HepG2 (cell line): Measurements from ENCODE around the gene ZNF582. TPM values are rescaled to one million over a fixed set of nuclear protein-coding genes. Genes with fewer than 3 reads are reported as not detected.

Source experiments
- FOXA3 ChIP-seq: IDR thresholded peaks from 2 replicates; pipeline ENCODE4 v1.6.1; 2016; ENCODE audit warnings: missing genetic modification reagents, missing compliant biosample characterization
- SMC3 ChIP-seq: IDR thresholded peaks from 2 replicates; pipeline ENCODE4 v1.6.1; 2011; ENCODE audit warnings: low read length, improper control_type of control experiment
- ZNF205 ChIP-seq: IDR thresholded peaks from 2 replicates; pipeline ENCODE4 v1.6.1; 2018; ENCODE audit warnings: missing biosample characterization, missing genetic modification reagents
- ZNF615 ChIP-seq: sonication (generic); formaldehyde crosslinking; IDR thresholded peaks from 2 replicates; pipeline ENCODE4 v1.5.0; 2020; ENCODE audit warnings: mild to moderate bottlenecking, missing genetic modification reagents, borderline replicate concordance
- ZNF792 ChIP-seq: IDR thresholded peaks from 2 replicates; pipeline ENCODE4 v1.6.1; 2016
- polyA plus RNA-seq, 8 experiments: library from polyadenylated mRNA; depleted of rRNA in 3 of 8; stranded (reverse) in 7 of 8; unstranded in 1 of 8; fragments of >200 nt; fragmentation: Illumina TruSeq in 4 of 8; extraction: Trizol in 4 of 8; gene quantifications; 2 replicates each; pipeline versions ENCODE4 v1.2.1 to v1.2.3, GENCODE V29; 2011 to 2016; ENCODE audit warnings: low read depth in 4 of 8, missing spikeins in 1 of 8, mixed read lengths in 1 of 8; ENCODE audit not compliant: insufficient read depth in 1 of 8
- total RNA-seq, 5 experiments: library from RNA; depleted of rRNA; stranded (reverse); fragments of >200 nt; fragmentation: Illumina TruSeq; extraction: Trizol; gene quantifications; 2 replicates each; pipeline ENCODE4 v1.2.3, GENCODE V29; 2016; ENCODE audit warnings: low read depth in 1 of 5
- TF ChIP-seq, protein P1 (sequence below), 2 experiments: sonication (generic) in 1 of 2; formaldehyde crosslinking in 1 of 2; IDR thresholded peaks; 2 replicates each; pipeline versions ENCODE4 v1.6.1 to v1.9.0; 2014 to 2022; ENCODE audit warnings: antibody characterized with exemption in 1 of 2, borderline replicate concordance in 1 of 2, inconsistent platforms in 1 of 2, low read depth in 1 of 2, missing genetic modification reagents in 1 of 2
- TF ChIP-seq, protein P2 (sequence below): sonication (generic); formaldehyde crosslinking; IDR thresholded peaks from 2 replicates; pipeline ENCODE4 v1.4.0; 2020; ENCODE audit warnings: mild to moderate bottlenecking, missing genetic modification reagents
- TF ChIP-seq, protein P3 (sequence below): sonication (generic); formaldehyde crosslinking; IDR thresholded peaks from 2 replicates; pipeline ENCODE4 v1.8.0; 2022; ENCODE audit warnings: missing genetic modification reagents, mild to moderate bottlenecking, borderline replicate concordance

ZNF582 gene
- total and polyA plus RNA-seq, 2 of the 13 experiments (the other 11 are each of a cell fraction or from before 2014, with no cell fraction given), result 0.83 to 1.6 TPM

DNA sequence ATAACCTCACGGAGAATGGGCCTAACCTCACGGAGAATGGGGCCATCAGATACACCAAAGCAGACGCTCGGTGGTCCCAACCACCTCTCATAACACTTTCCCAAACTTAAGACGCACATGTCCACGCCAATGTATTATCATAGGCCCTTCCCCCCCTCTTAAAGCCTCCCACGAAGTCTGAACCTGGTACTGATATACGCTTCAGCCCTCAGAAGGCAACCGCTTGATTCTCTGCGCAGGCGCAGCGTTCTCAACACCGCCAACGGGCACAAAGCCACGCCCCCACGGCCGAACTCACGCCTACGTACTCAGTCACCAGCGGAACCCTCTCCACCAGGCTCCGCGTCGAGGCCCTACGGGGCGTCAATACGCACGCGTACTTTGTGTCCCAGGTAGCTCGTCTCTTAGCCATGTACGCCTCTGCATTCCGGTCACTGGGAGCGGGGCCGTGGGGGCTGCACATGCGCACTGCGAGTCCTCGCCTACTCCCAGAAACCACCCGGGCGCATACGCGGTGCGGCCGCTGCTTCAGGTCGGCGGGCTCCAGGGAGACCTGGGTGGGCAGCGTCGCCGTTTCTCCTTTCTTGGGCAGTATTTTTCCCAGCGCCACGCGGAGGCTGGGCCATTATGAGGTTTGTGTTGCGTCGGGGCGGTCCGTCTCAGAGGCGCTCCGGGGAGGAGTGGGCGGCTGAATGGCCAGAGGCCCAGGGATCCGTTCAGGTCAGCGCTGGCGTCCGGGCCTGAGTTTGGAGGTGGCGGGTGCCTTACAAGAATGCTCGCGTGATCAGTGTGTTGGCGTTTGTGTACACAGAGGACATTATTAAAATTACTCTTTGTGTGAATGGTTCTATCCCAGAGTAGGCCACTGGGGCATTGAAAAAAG lies 25.3 kb downstream of the ZNF582 start (continued):
- TF ChIP-seq, protein P1, sequence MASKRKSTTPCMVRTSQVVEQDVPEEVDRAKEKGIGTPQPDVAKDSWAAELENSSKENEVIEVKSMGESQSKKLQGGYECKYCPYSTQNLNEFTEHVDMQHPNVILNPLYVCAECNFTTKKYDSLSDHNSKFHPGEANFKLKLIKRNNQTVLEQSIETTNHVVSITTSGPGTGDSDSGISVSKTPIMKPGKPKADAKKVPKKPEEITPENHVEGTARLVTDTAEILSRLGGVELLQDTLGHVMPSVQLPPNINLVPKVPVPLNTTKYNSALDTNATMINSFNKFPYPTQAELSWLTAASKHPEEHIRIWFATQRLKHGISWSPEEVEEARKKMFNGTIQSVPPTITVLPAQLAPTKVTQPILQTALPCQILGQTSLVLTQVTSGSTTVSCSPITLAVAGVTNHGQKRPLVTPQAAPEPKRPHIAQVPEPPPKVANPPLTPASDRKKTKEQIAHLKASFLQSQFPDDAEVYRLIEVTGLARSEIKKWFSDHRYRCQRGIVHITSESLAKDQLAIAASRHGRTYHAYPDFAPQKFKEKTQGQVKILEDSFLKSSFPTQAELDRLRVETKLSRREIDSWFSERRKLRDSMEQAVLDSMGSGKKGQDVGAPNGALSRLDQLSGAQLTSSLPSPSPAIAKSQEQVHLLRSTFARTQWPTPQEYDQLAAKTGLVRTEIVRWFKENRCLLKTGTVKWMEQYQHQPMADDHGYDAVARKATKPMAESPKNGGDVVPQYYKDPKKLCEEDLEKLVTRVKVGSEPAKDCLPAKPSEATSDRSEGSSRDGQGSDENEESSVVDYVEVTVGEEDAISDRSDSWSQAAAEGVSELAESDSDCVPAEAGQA (IDR thresholded peaks at IDR 0.05; ENCODE audit: low read depth), result 0 out of 2 replicates have a peak, but pooled peaks have one; percentile 29
- TF ChIP-seq, protein P1 (CRISPR knock-in tag; IDR thresholded peaks at IDR 0.05; ENCODE audit: borderline replicate concordance), result no peak
- TF ChIP-seq FOXA3 (CRISPR knock-in tag) (no peak), ZNF792 (CRISPR knock-in tag) (peak; percentile 52; the same call in 1 of the 2 replicates), ZNF205 (CRISPR knock-in tag) (no peak), SMC3 (no peak), ZNF615 (CRISPR knock-in tag) (no peak)
- TF ChIP-seq, protein P2, sequence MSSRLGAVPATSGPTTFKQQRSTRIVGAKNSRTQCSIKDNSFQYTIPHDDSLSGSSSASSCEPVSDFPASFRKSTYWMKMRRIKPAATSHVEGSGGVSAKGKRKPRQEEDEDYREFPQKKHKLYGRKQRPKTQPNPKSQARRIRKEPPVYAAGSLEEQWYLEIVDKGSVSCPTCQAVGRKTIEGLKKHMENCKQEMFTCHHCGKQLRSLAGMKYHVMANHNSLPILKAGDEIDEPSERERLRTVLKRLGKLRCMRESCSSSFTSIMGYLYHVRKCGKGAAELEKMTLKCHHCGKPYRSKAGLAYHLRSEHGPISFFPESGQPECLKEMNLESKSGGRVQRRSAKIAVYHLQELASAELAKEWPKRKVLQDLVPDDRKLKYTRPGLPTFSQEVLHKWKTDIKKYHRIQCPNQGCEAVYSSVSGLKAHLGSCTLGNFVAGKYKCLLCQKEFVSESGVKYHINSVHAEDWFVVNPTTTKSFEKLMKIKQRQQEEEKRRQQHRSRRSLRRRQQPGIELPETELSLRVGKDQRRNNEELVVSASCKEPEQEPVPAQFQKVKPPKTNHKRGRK (CRISPR knock-in tag), result no peak
- TF ChIP-seq, protein P3, sequence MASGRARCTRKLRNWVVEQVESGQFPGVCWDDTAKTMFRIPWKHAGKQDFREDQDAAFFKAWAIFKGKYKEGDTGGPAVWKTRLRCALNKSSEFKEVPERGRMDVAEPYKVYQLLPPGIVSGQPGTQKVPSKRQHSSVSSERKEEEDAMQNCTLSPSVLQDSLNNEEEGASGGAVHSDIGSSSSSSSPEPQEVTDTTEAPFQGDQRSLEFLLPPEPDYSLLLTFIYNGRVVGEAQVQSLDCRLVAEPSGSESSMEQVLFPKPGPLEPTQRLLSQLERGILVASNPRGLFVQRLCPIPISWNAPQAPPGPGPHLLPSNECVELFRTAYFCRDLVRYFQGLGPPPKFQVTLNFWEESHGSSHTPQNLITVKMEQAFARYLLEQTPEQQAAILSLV (CRISPR knock-in tag), result peak; percentile 30; the same call in 1 of the 2 replicates
